ENCODE results near the gene CDH20. TPM values are rescaled to one million over a fixed set of nuclear protein-coding genes. Genes with fewer than 3 reads are reported as not detected.

CDH20 gene
- total and polyA plus RNA-seq, 7 experiments from 2014 or later, result 0.15 to 0.44 (median 0.40) TPM; not detected in 4

DNA sequence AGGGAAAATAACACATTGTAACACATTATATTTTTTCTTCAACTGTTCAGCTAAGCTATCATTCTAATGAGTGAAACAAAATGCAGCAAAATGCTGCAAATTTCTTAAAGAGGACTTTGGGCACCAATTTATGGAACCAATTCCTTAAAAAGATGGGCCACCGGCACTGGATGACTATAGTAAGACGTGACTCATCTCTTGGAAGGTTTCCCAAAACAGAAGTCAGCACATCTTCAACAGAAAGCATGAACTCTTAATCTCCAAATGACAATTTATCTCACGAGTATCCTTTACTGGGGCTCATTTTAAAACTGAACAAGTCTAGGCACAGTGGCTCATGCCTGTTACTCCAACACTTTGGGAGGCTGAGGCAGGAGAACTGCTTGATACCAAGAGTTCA, 213.4 kb downstream of the CDH20 start:
- Mint-ChIP-seq H3K4me3 (no peak overlapping the region), H3K27ac (no peak overlapping the region), H3K27me3 (peaks cover 0 to 21% (median 6%) of the 10 kb centered on the region in 5 donors), H3K4me1 (peaks cover 0 to 4% (median 0%) of the 10 kb centered on the region in 7 donors), H3K36me3 (no peaks in the 10 kb centered on the region), H3K9me3 (no peaks in the 10 kb centered on the region)
- DNase-seq (no peak), ATAC-seq (no peak)
- CTCF ChIA-PET, result interaction anchor here (0.6 kb wide), 1 partner anchor 1791 kb away, joined by 6 read pairs; no protein-coding TSS in a partner anchor
- Histone ChIP-seq H3K36me3 (ENCODE audit: control insufficient read depth in 2 of 3, insufficient read depth in 3 of 3, low read length in 3 of 3) (no peaks in the 10 kb centered on the region), H3K4me1 (ENCODE audit: control insufficient read depth in 2 of 2, insufficient read depth in 2 of 2, low read length in 2 of 2) (no peaks in the 10 kb centered on the region), H3K4me3 (ENCODE audit: low read length) (no peak overlapping the region), H3K27ac (ENCODE audit: low read depth, low read length) (no peak overlapping the region), H3K9me3 (ENCODE audit: control insufficient read depth in 2 of 3, low read length in 3 of 3) (no peaks in the 10 kb centered on the region), H3K27me3 (ENCODE audit: control insufficient read depth in 2 of 2, insufficient read depth in 2 of 2, low read length in 2 of 2) (no peaks in the 10 kb centered on the region)
- intact Hi-C loops (cut with micrococcal nuclease), result no loop called here
- POLR2A ChIA-PET, result no interaction called here

DNA sequence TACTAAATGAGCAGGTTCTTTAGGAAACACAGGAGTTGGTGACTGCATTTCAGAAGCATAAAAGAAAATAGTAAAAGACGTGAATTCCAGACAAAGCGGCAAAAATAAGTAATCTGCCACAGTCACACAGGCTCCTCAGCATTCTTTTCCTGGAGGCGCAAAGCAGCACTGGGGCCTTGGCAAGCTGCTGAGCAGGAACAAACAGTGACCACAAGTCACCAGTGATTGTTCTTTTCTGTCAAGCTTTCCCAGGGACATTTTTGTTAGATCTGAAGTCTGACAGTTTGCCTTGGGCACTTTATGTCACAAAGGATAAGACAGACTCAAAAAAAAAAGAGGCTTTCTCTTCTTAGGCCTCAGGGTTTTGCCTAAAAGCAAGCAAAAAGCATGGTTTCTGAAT, 216.2 kb downstream of the CDH20 start:
- Histone ChIP-seq H3K4me3 (ENCODE audit: low read length) (no peak overlapping the region), H3K27ac (ENCODE audit: low read depth, low read length) (no peak overlapping the region), H3K27me3 (ENCODE audit: control insufficient read depth in 2 of 2, insufficient read depth in 2 of 2, low read length in 2 of 2) (no peaks in the 10 kb centered on the region), H3K9me3 (ENCODE audit: control insufficient read depth in 2 of 3, low read length in 3 of 3) (no peaks in the 10 kb centered on the region), H3K4me1 (ENCODE audit: control insufficient read depth in 2 of 2, insufficient read depth in 2 of 2, low read length in 2 of 2) (no peaks in the 10 kb centered on the region), H3K36me3 (ENCODE audit: control insufficient read depth in 2 of 3, insufficient read depth in 3 of 3, low read length in 3 of 3) (no peaks in the 10 kb centered on the region)
- Mint-ChIP-seq H3K27ac (no peak overlapping the region), H3K9me3 (no peaks in the 10 kb centered on the region), H3K4me1 (peaks cover 0 to 22% (median 0%) of the 10 kb centered on the region in 7 donors), H3K4me3 (no peak overlapping the region), H3K36me3 (no peaks in the 10 kb centered on the region), H3K27me3 (peaks cover 0 to 16% (median 5%) of the 10 kb centered on the region in 5 donors)
- intact Hi-C loops (cut with micrococcal nuclease), result no loop called here
- ChIA-PET CTCF (no interaction called here), POLR2A (no interaction called here)
- DNase-seq (no peak), ATAC-seq (no peak)

- Histone ChIP-seq H3K27ac (ENCODE audit: low read depth, low read length) (no peak overlapping the region), H3K36me3 (ENCODE audit: control insufficient read depth in 2 of 3, insufficient read depth in 3 of 3, low read length in 3 of 3) (no peaks in the 10 kb centered on the region), H3K4me3 (ENCODE audit: low read length) (no peak overlapping the region), H3K27me3 (ENCODE audit: control insufficient read depth in 2 of 2, insufficient read depth in 2 of 2, low read length in 2 of 2) (no peaks in the 10 kb centered on the region), H3K4me1 (ENCODE audit: control insufficient read depth in 2 of 2, insufficient read depth in 2 of 2, low read length in 2 of 2) (no peaks in the 10 kb centered on the region), H3K9me3 (ENCODE audit: control insufficient read depth in 2 of 3, low read length in 3 of 3) (no peaks in the 10 kb centered on the region)
- H3K4me3 Mint-ChIP-seq, result no peak overlapping the region
- peaks cover 0 to 27% (median 0%) of the 10 kb centered on the region in 7 donors for H3K4me1 Mint-ChIP-seq
- peaks cover 0 to 16% (median 5%) of the 10 kb centered on the region in 5 donors for H3K27me3 Mint-ChIP-seq
- POLR2A ChIA-PET, result no interaction called here
- H3K9me3 Mint-ChIP-seq, result no peaks in the 10 kb centered on the region
- no peaks in the 10 kb centered on the region for H3K36me3 Mint-ChIP-seq
- intact Hi-C loops (cut with micrococcal nuclease), result loop anchor here in 1 of 2 donors (2.0 kb wide), 1 partner anchor 351 kb away; no protein-coding TSS in a partner anchor
- no peak overlapping the region for H3K27ac Mint-ChIP-seq
- ATAC-seq, result no peak
- no peak for DNase-seq
- CTCF ChIA-PET, result no interaction called here
Observed at GRCh38 chr18:61549889-61550288, 216.7 kb downstream of the CDH20 start.

GRCh38 chr18:61551586-61551985, 218.4 kb downstream of the CDH20 start:
- Mint-ChIP-seq H3K4me3 (no peak overlapping the region), H3K27ac (no peak overlapping the region), H3K36me3 (no peaks in the 10 kb centered on the region), H3K27me3 (peaks cover 0 to 16% (median 5%) of the 10 kb centered on the region in 5 donors), H3K4me1 (peaks cover 0 to 31% (median 2%) of the 10 kb centered on the region in 7 donors), H3K9me3 (no peaks in the 10 kb centered on the region)
- DNase-seq (peak in 5 of 9 donors; percentile 8 to 25 (median 23)), ATAC-seq (no peak)
- H3K4me3 ChIP-seq (ENCODE audit: low read length), result no peak overlapping the region
- ChIA-PET POLR2A (no interaction called here), CTCF (no interaction called here)
- no peaks in the 10 kb centered on the region for H3K9me3 ChIP-seq (ENCODE audit: control insufficient read depth in 2 of 3, low read length in 3 of 3)
- no peaks in the 10 kb centered on the region for H3K4me1 ChIP-seq (ENCODE audit: control insufficient read depth in 2 of 2, insufficient read depth in 2 of 2, low read length in 2 of 2)
- H3K27me3 ChIP-seq (ENCODE audit: control insufficient read depth in 2 of 2, insufficient read depth in 2 of 2, low read length in 2 of 2), result no peaks in the 10 kb centered on the region
- no peaks in the 10 kb centered on the region for H3K36me3 ChIP-seq (ENCODE audit: control insufficient read depth in 2 of 3, insufficient read depth in 3 of 3, low read length in 3 of 3)
- no peak overlapping the region for H3K27ac ChIP-seq (ENCODE audit: low read depth, low read length)
- intact Hi-C loops (cut with micrococcal nuclease), result loop anchor here (1.0 to 2.0 kb wide), 2 partner anchors 349 to 580 kb away; no protein-coding TSS in a partner anchor

- Histone ChIP-seq H3K4me3 (ENCODE audit: low read length) (no peak overlapping the region), H3K27ac (ENCODE audit: low read depth, low read length) (no peak overlapping the region), H3K27me3 (ENCODE audit: control insufficient read depth in 2 of 2, insufficient read depth in 2 of 2, low read length in 2 of 2) (no peaks in the 10 kb centered on the region), H3K36me3 (ENCODE audit: control insufficient read depth in 2 of 3, insufficient read depth in 3 of 3, low read length in 3 of 3) (no peaks in the 10 kb centered on the region), H3K4me1 (ENCODE audit: control insufficient read depth in 2 of 2, insufficient read depth in 2 of 2, low read length in 2 of 2) (no peaks in the 10 kb centered on the region), H3K9me3 (ENCODE audit: control insufficient read depth in 2 of 3, low read length in 3 of 3) (no peaks in the 10 kb centered on the region)
- H3K36me3 Mint-ChIP-seq, result no peaks in the 10 kb centered on the region
- H3K4me1 Mint-ChIP-seq, result peaks cover 0 to 31% (median 2%) of the 10 kb centered on the region in 7 donors
- no peak for DNase-seq
- peaks cover 0 to 16% (median 5%) of the 10 kb centered on the region in 5 donors for H3K27me3 Mint-ChIP-seq
- intact Hi-C loops (cut with micrococcal nuclease), result no loop called here
- ChIA-PET POLR2A (no interaction called here), CTCF (interaction anchor here (1.3 to 1.6 kb wide), 2 partner anchors 578 to 579 kb away, joined by 4 to 5 read pairs; no protein-coding TSS in a partner anchor)
- H3K27ac Mint-ChIP-seq, result peak overlapping the region in 1 of 9 donors; percentile 89
- ATAC-seq, result no peak
- H3K9me3 Mint-ChIP-seq, result no peaks in the 10 kb centered on the region
- peak overlapping the region in 2 of 10 donors; percentile 85 to 87 for H3K4me3 Mint-ChIP-seq
Observed at GRCh38 chr18:61553045-61553659, 219.9 kb downstream of the CDH20 start.

GRCh38 chr18:61554117-61554776, 221.0 kb downstream of the CDH20 start:
- H3K27me3 ChIP-seq (ENCODE audit: control insufficient read depth in 2 of 2, insufficient read depth in 2 of 2, low read length in 2 of 2), result no peaks in the 10 kb centered on the region
- H3K27ac Mint-ChIP-seq, result peak overlapping the region in 8 of 9 donors; percentile 17 to 89 (median 50)
- no peaks in the 10 kb centered on the region for H3K36me3 ChIP-seq (ENCODE audit: control insufficient read depth in 2 of 3, insufficient read depth in 3 of 3, low read length in 3 of 3)
- CTCF ChIA-PET, result no interaction called here
- peaks cover 0 to 13% (median 5%) of the 10 kb centered on the region in 5 donors for H3K27me3 Mint-ChIP-seq
- no peaks in the 10 kb centered on the region for H3K9me3 ChIP-seq (ENCODE audit: control insufficient read depth in 2 of 3, low read length in 3 of 3)
- ATAC-seq, result peak; percentile 78
- peaks cover 0 to 4% (median 0%) of the 10 kb centered on the region in 11 donors for H3K9me3 Mint-ChIP-seq
- peak overlapping the region; percentile 64 to 89 (median 78) for H3K4me3 Mint-ChIP-seq
- peak overlapping the region; percentile 29 for H3K27ac ChIP-seq (ENCODE audit: low read depth, low read length)
- intact Hi-C loops (cut with micrococcal nuclease), result no loop called here
- DNase-seq, result peak in 8 of 9 donors; percentile 4 to 56 (median 16)
- H3K4me3 ChIP-seq (ENCODE audit: low read length), result peak overlapping the region; percentile 45
- H3K4me1 Mint-ChIP-seq, result peaks cover 0 to 31% (median 2%) of the 10 kb centered on the region in 7 donors
- POLR2A ChIA-PET, result no interaction called here
- no peaks in the 10 kb centered on the region for H3K4me1 ChIP-seq (ENCODE audit: control insufficient read depth in 2 of 2, insufficient read depth in 2 of 2, low read length in 2 of 2)
- no peaks in the 10 kb centered on the region for H3K36me3 Mint-ChIP-seq

Data from naive thymus-derived CD4-positive, alpha-beta T cell (primary cell).